MM.1S (cell line): ENCODE results near the gene KCNK17.

ENCODE experiments used
- DNase-seq: peaks from one replicate; pipeline ENCODE4 v3.0.0-alpha.2; 2015
- H2AFZ ChIP-seq: fragments of 300-600 bp; sonication (generic); 2 replicates; pipeline ENCODE4 v1.6.0; 2016; ENCODE audit warnings: antibody characterized with exemption, low read length
- H3F3A ChIP-seq: fragments of 300-600 bp; sonication (generic); 2 replicates; pipeline ENCODE4 v1.6.1; 2016; ENCODE audit warnings: mild to moderate bottlenecking, antibody characterized with exemption, low read length, moderate library complexity, mixed read lengths; ENCODE audit not compliant: insufficient read depth
- H3K27ac ChIP-seq: fragments of 300-600 bp; sonication (generic); 2 replicates; pipeline ENCODE4 v1.5.1; 2016; ENCODE audit warnings: mild to moderate bottlenecking, low read length
- H3K27me3 ChIP-seq: fragments of 300-600 bp; sonication (generic); replicated peaks from 2 replicates; pipeline ENCODE4 v1.6.0; 2016; ENCODE audit warnings: low read length; ENCODE audit not compliant: insufficient read depth
- H3K36me3 ChIP-seq: fragments of 300-600 bp; sonication (generic); replicated peaks from 2 replicates; pipeline ENCODE4 v1.6.1; 2016; ENCODE audit warnings: mild to moderate bottlenecking, low read length, mixed read lengths; ENCODE audit not compliant: insufficient read depth
- H3K4me1 ChIP-seq: fragments of 300-600 bp; sonication (generic); 2 replicates; pipeline ENCODE4 v1.6.1; 2016; ENCODE audit warnings: low read length, mixed read lengths
- H3K4me2 ChIP-seq: fragments of 300-600 bp; sonication (generic); 2 replicates; pipeline ENCODE4 v1.6.0; 2016; ENCODE audit warnings: low read depth, low read length
- H3K4me3 ChIP-seq: fragments of 300-600 bp; sonication (generic); 2 replicates; pipeline ENCODE4 v1.5.1; 2016; ENCODE audit warnings: low read length, mixed read lengths
- H3K79me2 ChIP-seq: fragments of 300-600 bp; sonication (generic); 2 replicates; pipeline ENCODE4 v1.6.1; 2016; ENCODE audit warnings: mixed run types, low read length, mixed read lengths
- H3K9ac ChIP-seq: fragments of 300-600 bp; sonication (generic); 2 replicates; pipeline ENCODE4 v1.6.1; 2016; ENCODE audit warnings: low read length, mixed read lengths
- H3K9me2 ChIP-seq: fragments of 300-600 bp; sonication (generic); replicated peaks from 2 replicates; pipeline ENCODE4 v1.6.1; 2016; ENCODE audit warnings: mild to moderate bottlenecking, low read length, mixed read lengths; ENCODE audit not compliant: insufficient read depth
- H3K9me3 ChIP-seq: fragments of 300-600 bp; sonication (generic); replicated peaks from 2 replicates; pipeline ENCODE4 v1.6.1; 2016; ENCODE audit warnings: mild to moderate bottlenecking, low read length, mixed read lengths; ENCODE audit not compliant: insufficient read depth
- H4K20me1 ChIP-seq: fragments of 300-600 bp; sonication (generic); 2 replicates; pipeline ENCODE4 v1.6.1; 2016; ENCODE audit warnings: mild to moderate bottlenecking, low read length, moderate library complexity, mixed read lengths; ENCODE audit not compliant: insufficient read depth
- CTCF ChIP-seq: fragments of 300-600 bp; sonication (generic); IDR thresholded peaks from 2 replicates; pipeline ENCODE4 v1.5.1; 2016; ENCODE audit warnings: antibody characterized with exemption, low read length, mixed read lengths
- EZH2 ChIP-seq: fragments of 300-600 bp; sonication (generic); optimal IDR thresholded peaks from 2 replicates; pipeline ENCODE3; 2017; ENCODE audit warnings: low read depth, mild to moderate bottlenecking, antibody characterized with exemption, low read length, mixed read lengths
- EZH2phosphoT487 ChIP-seq: fragments of 300-600 bp; sonication (generic); IDR thresholded peaks from 2 replicates; pipeline ENCODE4 v1.6.1; 2018; ENCODE audit warnings: antibody characterized with exemption, low read length

The KCNK17 gene

GRCh38 chr6:39330476-39330875, 16.3 kb upstream of the KCNK17 start:
- DNase-seq = no peak

GRCh38 chr6:39330057-39330456, 15.8 kb upstream of the KCNK17 start:
- H3K27ac ChIP-seq = no peak overlapping the region
- no peaks in the 10 kb centered on the region for H3K4me1 ChIP-seq
- no peak for TF ChIP-seq EZH2
- no peak for TF ChIP-seq EZH2phosphoT487
- TF ChIP-seq CTCF = no peak
- no peak overlapping the region for H2AFZ ChIP-seq
- H3K4me2 ChIP-seq = no peak overlapping the region
- H3K9me2 ChIP-seq = no peaks in the 10 kb centered on the region
- H3K36me3 ChIP-seq = no peaks in the 10 kb centered on the region
- no peaks in the 10 kb centered on the region for H4K20me1 ChIP-seq
- no peak for DNase-seq
- H3K9me3 ChIP-seq = no peaks in the 10 kb centered on the region
- no peaks in the 10 kb centered on the region for H3F3A ChIP-seq
- no peak overlapping the region for H3K4me3 ChIP-seq
- no peaks in the 10 kb centered on the region for H3K79me2 ChIP-seq
- no peak overlapping the region for H3K9ac ChIP-seq
- no peaks in the 10 kb centered on the region for H3K27me3 ChIP-seq

More at GRCh38 chr6:39330476-39330875, 16.3 kb upstream of the KCNK17 start:
- Histone ChIP-seq H4K20me1 (no peaks in the 10 kb centered on the region), H3K36me3 (no peaks in the 10 kb centered on the region), H3K27ac (no peak overlapping the region), H3K4me1 (no peaks in the 10 kb centered on the region), H2AFZ (no peak overlapping the region), H3K9ac (no peak overlapping the region), H3K4me3 (no peak overlapping the region), H3K79me2 (no peaks in the 10 kb centered on the region), H3K9me2 (no peaks in the 10 kb centered on the region), H3F3A (no peaks in the 10 kb centered on the region), H3K27me3 (no peaks in the 10 kb centered on the region), H3K9me3 (no peaks in the 10 kb centered on the region), H3K4me2 (no peak overlapping the region)
- TF ChIP-seq EZH2phosphoT487 (no peak), EZH2 (no peak), CTCF (no peak)

- Histone ChIP-seq H3K4me1 (no peaks in the 10 kb centered on the region), H2AFZ (no peak overlapping the region), H3K36me3 (no peaks in the 10 kb centered on the region), H3K27ac (no peak overlapping the region), H3K9ac (no peak overlapping the region), H3K79me2 (no peaks in the 10 kb centered on the region), H3F3A (no peaks in the 10 kb centered on the region), H3K4me3 (no peak overlapping the region), H3K27me3 (no peaks in the 10 kb centered on the region), H3K9me2 (no peaks in the 10 kb centered on the region), H4K20me1 (no peaks in the 10 kb centered on the region), H3K9me3 (no peaks in the 10 kb centered on the region), H3K4me2 (no peak overlapping the region)
- no peak for DNase-seq
- TF ChIP-seq CTCF = no peak
- TF ChIP-seq EZH2phosphoT487 = no peak
- no peak for TF ChIP-seq EZH2
Measured at GRCh38 chr6:39328066-39328465, 13.8 kb upstream of the KCNK17 start.
